Left ventricle myocardium superior (tissue), 1 donor: ENCODE data around the gene SPTBN1. TPM values are rescaled to one million over a fixed set of nuclear protein-coding genes. Genes with fewer than 3 reads are reported as not detected.

Experiments used
- ATAC-seq: fragments of 200-7000 bp; cut with Tn5 transposase; one replicate; pipeline ENCODE4 v1.9.1; 2020; ENCODE audit warnings: mild to moderate bottlenecking, moderate library complexity
- DNase-seq: peaks from one replicate; pipeline ENCODE4 v3.0.0-alpha.2; 2020
- intact Hi-C: fragments of 100-400 bp; cut with micrococcal nuclease; formaldehyde crosslinking; loops from one replicate; pipeline ENCODE4 v1.11.0; 2022
- total RNA-seq: library from RNA; stranded (reverse); fragmentation: NEBNext Ultra II Directional; extraction: Animal tissue kit (Norgen Biotek cat#: 25700); gene quantifications from one replicate; pipeline ENCODE4 v1.2.1, GENCODE V29; 2021
- donor health status: DM: no; HTN: yes; CAD: no; lungs with severe emphysema.

SPTBN1 gene
- total RNA-seq, 1 donor from 2014 or later = 468 TPM

DNA sequence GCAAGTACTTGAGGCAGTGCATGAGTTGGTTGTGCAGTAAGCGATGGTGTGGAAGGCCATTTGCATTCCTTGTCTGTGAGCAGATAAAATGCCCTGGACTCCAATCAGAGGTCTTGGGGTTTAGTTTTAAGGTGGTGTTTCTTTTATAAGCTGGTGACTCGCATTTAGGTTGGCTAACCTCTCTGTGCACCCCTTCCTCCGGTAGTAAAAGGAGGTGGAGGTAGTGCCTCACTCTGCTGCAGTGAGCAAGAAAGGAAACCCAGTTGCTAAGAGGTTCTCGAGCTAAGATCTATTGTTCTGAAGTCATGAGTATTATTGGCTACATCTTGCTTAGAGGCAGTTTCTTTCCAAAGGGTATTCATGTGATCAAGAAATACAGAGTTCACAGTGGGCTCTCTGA is 193.1 kb downstream of the SPTBN1 start:
- ATAC-seq (no peak), DNase-seq (no peak)
- intact Hi-C loops = no loop called here

DNA sequence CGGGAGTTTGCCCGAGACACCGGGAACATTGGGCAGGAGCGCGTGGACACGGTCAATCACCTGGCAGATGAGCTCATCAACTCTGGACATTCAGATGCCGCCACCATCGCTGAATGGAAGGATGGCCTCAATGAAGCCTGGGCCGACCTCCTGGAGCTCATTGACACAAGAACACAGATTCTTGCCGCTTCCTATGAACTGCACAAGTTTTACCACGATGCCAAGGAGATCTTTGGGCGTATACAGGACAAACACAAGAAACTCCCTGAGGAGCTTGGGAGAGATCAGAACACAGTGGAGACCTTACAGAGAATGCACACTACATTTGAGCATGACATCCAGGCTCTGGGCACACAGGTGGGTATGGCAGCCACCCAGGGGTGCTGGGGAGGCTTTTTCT is 193.5 kb downstream of the SPTBN1 start:
- no peak for DNase-seq
- intact Hi-C loops = loop anchor here (10.0 kb wide), 1 partner anchor 125 kb away; no protein-coding TSS in a partner anchor
- ATAC-seq = no peak

DNA sequence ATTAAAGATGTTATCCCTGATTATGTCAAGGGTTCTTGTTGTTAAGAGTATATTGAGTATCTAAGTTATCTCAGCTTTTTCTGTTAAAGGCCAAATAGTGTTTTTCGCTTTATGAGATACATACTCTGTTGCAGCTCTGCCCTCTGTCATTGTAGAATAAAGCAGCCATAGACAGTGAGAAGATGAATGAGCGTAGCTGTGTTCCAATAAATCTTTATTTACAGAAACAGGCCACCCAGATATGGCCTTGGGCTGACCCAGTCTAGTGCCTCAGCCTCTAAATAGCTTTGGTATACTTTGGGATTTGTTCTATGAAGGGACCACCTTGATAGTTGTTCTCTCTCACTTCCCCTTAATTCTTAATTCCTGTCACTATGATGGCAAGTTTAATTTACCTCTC is 194.5 kb downstream of the SPTBN1 start:
- DNase-seq = no peak
- ATAC-seq = no peak
- intact Hi-C loops = loop anchor here (10.0 kb wide), 1 partner anchor 126 kb away; no protein-coding TSS in a partner anchor

DNA sequence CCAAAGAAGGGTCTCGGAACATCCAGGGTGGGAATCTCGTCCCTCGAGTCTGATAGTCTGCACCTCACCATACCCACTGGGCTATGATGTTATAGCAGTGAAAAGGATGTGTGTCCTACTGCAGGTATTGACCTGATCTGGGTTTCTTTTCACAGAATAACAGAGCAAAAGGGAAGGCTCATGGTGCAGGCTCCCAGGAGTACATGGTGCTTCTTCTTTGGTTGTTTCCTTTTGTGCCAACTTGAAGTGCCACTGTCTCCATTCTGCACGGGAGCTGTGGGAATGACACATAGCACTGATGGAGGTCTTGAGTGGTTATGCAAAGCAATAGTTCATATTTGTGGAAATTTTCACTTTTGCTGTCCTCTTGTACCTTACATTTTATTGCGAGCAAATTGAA is 195.2 kb downstream of the SPTBN1 start:
- intact Hi-C loops = loop anchor here (10.0 kb wide), 1 partner anchor 126 kb away; no protein-coding TSS in a partner anchor
- ATAC-seq (no peak), DNase-seq (no peak)

DNA sequence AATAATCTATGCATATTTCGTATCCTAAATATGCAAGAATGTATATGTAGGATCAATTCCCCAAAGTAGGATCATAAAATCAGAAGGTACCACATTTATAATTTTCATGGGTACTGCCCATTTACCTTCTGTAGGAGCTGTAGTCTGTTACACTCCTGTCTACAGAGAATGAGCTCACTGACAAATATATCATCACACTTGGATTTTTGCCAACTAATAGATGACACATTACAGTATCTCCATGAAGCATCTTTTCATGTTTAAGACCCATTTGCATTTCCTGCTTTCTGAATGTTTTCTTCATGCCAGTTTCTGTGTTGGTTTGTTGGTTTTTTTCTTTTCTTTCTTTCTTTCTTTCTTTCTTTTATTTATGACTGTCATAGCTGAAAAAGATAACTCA is 196.4 kb downstream of the SPTBN1 start:
- DNase-seq = no peak
- intact Hi-C loops = loop anchor here (10.0 kb wide), 1 partner anchor 128 kb away; no protein-coding TSS in a partner anchor

DNA sequence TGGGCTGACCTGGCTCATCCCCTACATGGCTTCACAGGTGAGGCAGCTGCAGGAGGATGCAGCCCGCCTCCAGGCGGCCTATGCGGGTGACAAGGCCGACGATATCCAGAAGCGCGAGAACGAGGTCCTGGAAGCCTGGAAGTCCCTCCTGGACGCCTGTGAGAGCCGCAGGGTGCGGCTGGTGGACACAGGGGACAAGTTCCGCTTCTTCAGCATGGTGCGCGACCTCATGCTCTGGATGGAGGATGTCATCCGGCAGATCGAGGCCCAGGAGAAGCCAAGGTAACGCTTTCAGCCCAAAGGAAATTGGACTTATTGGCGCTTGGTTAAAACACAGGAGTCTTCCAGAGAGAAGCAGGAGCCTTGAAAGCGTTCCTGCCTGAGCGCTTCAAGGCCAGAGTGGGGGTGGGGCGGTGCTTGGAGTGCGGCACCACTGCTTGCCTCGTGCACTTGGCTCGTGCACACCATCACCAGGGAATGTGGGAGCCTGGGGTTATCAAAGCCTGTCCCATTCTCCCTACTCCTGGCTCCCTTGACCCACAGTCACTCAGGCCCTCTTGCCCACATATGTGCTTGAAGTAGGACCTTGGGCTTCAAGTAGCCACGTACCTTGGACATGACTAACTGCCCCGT is 197.6 kb downstream of the SPTBN1 start:
- ATAC-seq = no peak
- intact Hi-C loops = loop anchor here (10.0 kb wide), 1 partner anchor 129 kb away; no protein-coding TSS in a partner anchor
- no peak for DNase-seq

More for the DNA sequence above, 196.4 kb downstream of the SPTBN1 start:
- no peak for ATAC-seq

DNA sequence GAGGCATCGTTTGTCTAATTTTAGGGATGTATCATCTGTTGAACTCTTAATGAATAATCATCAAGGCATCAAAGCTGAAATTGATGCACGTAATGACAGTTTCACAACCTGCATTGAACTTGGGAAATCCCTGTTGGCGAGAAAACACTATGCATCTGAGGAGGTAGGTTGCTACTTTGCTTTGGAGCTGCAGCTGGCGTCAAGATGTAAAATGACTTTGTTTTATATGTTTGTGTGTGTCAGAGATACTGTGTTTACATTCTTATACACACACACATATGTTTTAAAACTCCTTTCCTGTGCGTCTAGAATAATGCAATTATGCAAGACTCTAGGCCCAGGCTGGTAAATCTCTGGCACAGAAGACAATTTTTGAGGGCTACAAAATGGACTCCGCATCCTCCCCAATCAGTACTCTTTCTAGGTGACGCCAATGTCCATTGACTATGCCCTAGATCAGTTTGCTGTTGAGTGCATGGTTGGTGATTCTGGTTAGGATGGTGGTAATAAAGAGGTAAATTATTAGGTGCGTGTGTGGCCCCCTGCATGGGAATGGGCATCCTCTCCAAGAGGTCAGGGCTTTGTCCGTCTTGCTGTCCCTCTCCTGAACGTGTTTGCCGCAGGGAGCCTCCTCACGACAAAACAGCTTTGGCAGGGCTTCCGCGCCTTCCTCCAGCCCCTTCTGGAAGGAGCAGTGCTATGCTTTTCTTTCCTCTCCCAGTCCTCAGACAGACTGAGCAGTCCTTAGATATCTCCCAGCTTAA is 199.1 kb downstream of the SPTBN1 start:
- DNase-seq = no peak
- no peak for ATAC-seq
- intact Hi-C loops = loop anchor here (10.0 kb wide), 1 partner anchor 130 kb away; no protein-coding TSS in a partner anchor

DNA sequence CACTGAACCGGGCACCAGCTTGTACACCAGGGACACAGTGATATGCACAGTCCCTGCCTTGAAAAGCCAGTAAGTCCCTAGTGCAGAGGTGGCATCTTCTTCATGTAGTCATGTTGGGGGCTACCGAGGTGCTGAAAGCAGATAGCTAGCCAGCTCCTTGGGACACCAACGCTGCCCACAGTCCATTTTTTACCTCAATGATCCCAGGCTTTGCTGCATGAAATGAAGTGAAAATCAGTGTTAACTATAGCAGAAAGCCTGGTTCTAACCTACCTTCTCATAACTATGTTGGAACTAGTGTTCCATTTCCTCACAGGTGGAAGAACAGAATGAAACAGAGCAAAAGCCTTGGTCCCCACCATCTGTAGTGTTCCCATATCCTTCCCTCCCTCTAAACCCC is 200.7 kb downstream of the SPTBN1 start:
- no peak for DNase-seq
- ATAC-seq = no peak
- intact Hi-C loops = loop anchor here (10.0 kb wide), 1 partner anchor 132 kb away; no protein-coding TSS in a partner anchor

DNA sequence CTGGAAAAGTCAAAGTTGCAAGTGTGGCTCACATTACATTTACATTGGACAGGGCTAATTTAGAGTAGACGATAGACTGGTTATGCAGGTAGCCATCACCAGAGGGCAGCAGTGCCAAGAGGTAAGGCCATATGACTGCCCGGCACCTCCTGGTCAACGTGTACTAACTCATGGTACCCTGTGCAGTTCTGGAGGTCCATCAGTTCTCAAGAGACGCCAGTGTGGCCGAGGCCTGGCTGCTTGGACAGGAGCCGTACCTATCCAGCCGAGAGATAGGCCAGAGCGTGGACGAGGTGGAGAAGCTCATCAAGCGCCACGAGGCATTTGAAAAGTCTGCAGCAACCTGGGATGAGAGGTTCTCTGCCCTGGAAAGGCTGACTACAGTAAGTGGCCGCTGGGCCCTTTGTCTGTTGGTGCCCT is 201.5 kb downstream of the SPTBN1 start:
- intact Hi-C loops = loop anchor here (10.0 kb wide), 1 partner anchor 133 kb away; no protein-coding TSS in a partner anchor

DNA sequence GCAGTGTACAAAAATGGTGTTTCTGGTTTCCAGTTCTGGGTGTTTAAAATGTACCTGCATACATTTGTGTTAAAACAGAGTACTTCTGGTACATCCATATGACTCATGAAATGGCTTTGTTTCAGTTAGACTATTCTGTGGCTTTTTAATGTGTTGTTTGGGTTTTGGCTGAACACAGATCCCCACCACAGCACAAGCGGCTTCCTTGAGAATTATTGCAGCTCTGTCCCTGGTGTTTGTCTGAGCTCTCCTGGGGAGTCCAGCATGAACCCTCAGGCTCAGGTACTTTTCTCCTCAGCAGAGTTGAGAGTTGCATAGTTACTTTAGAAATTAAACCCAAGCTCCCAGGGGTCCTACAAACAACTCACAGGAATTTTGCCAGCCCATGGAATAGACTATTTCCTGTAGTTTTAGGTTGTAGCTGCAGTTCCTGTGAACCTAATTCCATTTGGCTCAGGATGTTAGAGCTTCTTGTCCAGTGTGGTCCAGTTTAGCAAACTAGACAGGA is 202.5 kb downstream of the SPTBN1 start:
- no peak for DNase-seq
- intact Hi-C loops = loop anchor here (10.0 kb wide), 1 partner anchor 134 kb away; no protein-coding TSS in a partner anchor
- no peak for ATAC-seq

More for the DNA sequence above, 201.5 kb downstream of the SPTBN1 start:
- ATAC-seq = peak; percentile 76
- DNase-seq = peak; percentile 72

DNA sequence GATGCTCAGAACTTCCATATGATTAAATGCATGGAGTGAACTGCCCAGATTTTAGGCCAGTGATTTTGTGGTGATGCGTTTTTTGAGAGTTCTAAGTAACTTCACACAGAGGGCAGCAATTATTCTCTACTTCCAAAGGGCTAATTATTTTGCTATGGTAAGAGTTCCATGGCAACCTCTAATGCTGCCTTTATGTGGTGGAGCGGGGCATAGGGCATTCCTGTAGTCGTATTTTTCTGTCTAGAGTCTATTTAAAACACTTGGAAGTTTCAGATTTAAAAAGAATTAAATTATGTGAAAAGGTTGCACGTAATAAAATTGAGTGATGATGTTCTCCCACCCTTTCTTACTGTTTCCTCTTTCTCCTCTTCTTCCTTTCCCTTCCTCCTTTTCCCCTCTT is 203.4 kb downstream of the SPTBN1 start:
- ATAC-seq = no peak
- intact Hi-C loops = loop anchor here (10.0 kb wide), 1 partner anchor 135 kb away; no protein-coding TSS in a partner anchor
- DNase-seq = no peak

DNA sequence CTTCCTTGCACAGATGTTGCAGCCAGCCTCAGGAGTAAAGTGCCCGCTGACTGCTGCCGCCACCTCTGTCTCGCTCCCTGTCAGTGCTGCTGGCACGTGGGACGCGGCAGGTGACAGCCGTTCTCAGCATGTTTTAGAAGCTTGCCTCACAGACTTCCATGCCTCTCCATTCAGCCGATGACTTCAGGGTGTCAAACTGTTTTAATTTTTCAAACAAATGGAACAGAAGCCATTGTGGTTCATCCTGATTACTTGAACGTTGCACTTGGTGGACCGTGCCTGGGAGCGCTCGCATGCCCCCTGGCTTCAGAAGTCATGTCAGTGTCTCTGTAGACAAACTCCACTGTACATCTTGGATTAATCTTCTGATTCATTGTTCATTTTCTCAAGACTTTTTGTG is 204.6 kb downstream of the SPTBN1 start:
- intact Hi-C loops = no loop called here
- DNase-seq (no peak), ATAC-seq (no peak)

DNA sequence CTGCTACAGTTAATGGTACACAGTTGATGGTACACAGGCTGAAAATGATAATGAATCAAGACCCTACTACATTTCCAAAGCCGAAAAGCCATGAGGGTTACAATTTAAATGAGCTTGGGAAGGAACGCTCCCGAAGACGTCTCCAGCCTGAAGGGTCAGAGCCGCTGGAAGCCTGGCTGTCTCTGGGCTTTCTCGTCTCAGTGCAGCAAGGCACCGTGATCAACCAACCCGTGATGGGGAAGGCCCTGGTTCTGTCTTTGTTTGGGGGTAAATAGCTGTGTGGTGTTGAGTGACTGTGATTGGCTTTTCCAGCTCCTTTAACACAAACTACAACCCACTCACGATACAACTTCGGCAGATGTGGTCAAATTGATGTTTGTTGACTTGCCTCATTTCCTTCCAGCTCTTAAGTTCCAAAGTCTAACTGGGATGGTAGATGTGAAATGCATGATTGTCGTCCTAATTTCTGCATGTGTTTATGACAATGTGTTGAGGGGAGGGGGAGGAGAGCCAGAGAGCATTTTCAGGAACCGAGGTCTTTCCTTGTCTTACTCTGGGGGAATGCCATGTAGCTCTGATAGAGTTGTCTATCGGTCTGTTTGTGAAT is 207.4 kb downstream of the SPTBN1 start:
- ATAC-seq (no peak), DNase-seq (no peak)
- intact Hi-C loops = no loop called here

DNA sequence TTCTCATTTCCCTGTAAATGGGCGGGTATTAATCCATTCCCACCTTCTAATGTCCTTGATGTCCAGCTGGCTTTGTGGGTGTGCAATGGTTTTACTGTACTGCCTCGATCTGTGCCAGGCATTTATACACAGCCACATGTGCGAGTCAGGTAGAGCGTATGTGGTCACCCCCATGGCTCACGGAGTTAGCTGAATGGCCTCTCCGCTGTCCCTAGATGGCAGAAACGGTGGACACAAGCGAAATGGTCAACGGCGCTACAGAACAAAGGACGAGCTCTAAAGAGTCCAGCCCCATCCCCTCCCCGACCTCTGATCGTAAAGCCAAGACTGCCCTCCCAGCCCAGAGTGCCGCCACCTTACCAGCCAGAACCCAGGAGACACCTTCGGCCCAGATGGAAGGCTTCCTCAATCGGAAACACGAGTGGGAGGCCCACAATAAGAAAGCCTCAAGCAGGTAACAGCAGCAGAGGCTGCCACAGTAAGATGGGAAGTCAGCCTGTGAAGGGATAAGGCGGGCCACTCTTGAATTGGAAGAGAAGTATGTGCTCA is 208.2 kb downstream of the SPTBN1 start:
- ATAC-seq = no peak
- intact Hi-C loops = no loop called here

DNA sequence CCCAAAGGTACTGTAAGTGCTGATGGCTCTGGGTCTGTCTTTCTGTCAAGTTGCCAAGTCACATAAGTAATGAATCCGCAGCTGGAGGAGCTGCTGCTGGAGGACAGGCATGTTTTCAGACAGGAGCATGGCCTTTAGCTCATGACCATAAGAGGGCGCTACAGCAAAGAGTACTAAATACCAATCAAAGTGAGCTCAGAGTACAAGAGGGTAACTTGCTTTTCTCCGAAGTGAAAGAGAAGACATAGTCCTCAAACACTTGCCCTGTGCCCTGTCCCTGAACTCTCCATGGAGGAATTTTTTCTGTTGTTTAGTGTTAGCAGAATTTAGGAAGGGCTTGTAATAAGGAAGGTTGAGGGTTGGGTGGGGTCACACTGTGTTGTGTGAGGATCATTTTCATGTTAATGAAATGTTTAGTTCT is 209.3 kb downstream of the SPTBN1 start:
- DNase-seq (no peak), ATAC-seq (peak; percentile 19)
- intact Hi-C loops = no loop called here

More for the DNA sequence above, 208.2 kb downstream of the SPTBN1 start:
- no peak for DNase-seq

DNA sequence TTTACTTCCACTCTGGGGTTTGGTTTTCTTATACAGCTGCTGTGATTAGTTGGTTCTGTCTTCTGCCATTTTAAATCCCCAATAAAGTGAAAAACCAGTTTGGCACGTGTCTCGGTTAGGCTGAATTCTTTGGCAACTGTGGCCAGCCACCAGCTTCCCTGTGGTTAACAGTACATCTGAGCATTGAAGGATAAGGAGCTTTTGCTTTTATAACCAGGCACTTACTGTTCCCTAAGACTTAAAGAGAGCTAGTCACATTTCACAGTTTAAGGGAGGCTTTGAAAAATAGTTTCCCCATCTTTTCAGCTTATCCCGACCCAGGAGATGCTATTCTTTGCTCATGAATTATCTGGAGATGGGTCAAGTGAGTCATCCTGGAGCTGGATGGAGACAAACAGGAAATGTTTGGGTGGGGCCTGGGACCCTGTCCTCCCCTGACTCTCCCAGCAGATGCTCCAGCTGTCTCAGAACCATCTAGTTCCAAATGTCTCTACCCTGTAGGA is 210.1 kb downstream of the SPTBN1 start:
- ATAC-seq = peak; percentile 80
- intact Hi-C loops = no loop called here
- DNase-seq = peak; percentile 58

DNA sequence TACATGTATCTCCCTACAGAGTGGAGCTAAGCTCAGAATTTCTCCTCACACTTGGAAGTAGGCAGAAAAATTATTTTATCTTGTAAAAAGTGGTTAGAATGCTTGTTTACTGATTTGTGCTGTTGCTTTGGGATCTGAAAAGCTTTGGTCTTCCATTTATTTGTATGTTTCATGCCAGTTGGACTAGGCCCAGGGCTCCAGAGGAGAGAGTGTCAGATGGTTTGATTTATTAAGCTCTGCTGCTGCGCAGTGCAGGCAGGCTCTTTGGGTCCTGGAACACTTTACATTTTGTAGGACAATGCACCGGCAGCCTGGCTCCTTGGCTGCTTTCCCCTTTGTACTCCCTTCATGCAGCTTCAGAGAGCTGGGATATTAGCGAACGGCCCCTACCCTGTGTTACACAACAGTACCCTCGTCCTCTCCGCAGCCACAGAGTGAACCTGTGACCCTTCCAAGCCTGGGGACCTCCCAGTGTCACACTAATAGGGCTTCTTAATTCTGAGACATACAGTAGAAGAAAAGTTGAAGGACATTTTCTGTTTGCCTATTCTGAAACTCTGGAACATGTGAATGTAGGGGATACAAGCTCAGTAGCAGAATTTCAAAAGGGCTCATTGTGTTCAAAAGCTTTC is 210.6 kb downstream of the SPTBN1 start:
- intact Hi-C loops = no loop called here
- ATAC-seq = peak; percentile 75
- peak; percentile 68 for DNase-seq

DNA sequence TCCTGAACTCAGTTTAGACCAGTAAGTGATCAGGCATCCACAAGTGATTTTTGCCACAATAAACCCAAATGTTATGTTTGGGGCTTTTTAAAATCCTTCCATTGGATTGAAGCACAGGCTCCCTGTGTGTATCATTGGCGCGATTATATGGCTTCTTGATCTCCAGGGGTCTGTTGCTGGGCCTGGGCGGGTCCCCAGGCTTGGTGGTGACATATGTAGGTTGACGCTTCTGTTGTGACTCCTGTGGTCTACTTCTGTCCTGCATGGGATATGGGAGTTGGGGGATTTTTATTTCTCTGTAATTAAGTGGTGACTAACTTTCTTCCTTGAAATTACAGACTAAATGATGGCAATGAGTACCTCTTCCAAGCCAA is 211.1 kb downstream of the SPTBN1 start:
- intact Hi-C loops = no loop called here
- no peak for ATAC-seq
- no peak for DNase-seq
